HEK293 (cell line): Measurements from ENCODE around the gene TMEM196.

Source experiments
- SALL2 ChIP-seq: fragments of 450-650 bp; formaldehyde crosslinking; IDR thresholded peaks from 2 replicates; pipeline ENCODE4 v1.5.0; 2017; ENCODE audit warnings: missing biosample characterization, mild to moderate bottlenecking, missing genetic modification characterization, borderline replicate concordance
- TCF7L2 ChIP-seq: IDR thresholded peaks from 2 replicates; pipeline ENCODE4 v1.6.1; 2011; ENCODE audit warnings: low read depth, mild to moderate bottlenecking, inconsistent platforms, low read length, moderate library complexity, borderline replicate concordance
- ZNF350 ChIP-seq: fragments of 450-650 bp; formaldehyde crosslinking; IDR thresholded peaks from 2 replicates; pipeline ENCODE4 v1.5.0; 2017; ENCODE audit warnings: missing biosample characterization, mild to moderate bottlenecking, missing genetic modification characterization
- ZNF549 ChIP-seq: fragments of 450-650 bp; IDR thresholded peaks from 2 replicates; pipeline ENCODE4 v1.5.1; 2018; ENCODE audit warnings: missing biosample characterization, missing genetic modification characterization, mild to moderate bottlenecking, inconsistent platforms, moderate library complexity

DNA sequence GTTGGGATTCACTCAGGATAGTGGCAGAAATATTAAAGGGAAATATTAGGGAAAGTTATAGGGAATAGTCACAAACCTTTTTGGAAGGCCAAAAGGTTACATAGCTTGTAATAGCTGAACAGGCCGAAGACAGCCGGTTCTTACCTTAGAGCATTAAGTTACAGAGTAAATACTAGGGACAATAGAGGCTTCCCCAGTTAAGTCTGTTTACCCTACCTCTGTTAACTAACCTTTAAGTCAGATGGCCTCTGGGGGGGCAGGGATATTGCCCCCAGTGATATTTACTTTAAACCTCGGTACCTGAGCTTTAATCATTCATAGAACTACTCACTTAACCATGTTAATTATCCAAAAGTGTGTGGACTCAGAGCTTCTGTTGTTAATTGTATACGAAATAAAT is 71.9 kb downstream of the TMEM196 start:
- TF ChIP-seq ZNF350 (tag by site-specific recombination): no peak
- no peak for TF ChIP-seq SALL2 (tag by site-specific recombination)
- no peak for TF ChIP-seq TCF7L2
- TF ChIP-seq ZNF549 (tag by site-specific recombination): no peak
